ENCODE measurements around the gene LRP8. TPM values are rescaled to one million over a fixed set of nuclear protein-coding genes. Genes with fewer than 3 reads are reported as not detected.

LRP8 gene
- total RNA-seq, 1 experiment from 2014 or later = 56.3 TPM

DNA sequence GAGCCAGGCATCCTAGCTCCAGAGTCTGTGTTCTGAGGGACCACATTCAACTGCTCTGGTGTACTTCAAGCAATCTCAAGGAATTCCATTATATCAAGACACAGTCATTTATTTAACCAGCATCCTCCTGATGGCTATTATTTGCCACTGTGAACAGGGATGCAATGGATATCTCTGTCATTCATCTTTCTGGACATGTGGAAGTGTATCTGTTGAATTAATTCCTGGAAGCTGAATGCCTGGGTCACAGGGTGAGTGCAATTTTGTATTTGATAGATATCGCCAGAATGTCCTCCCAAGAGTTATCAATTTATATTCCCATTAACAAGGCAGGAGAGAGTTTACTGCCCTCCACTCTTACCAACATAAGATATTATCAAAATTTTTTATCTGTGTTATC is 24.7 kb upstream of the LRP8 start:
- POLR2A ChIA-PET = no interaction called here

More for the DNA sequence above, 24.7 kb upstream of the LRP8 start:
- intact Hi-C loops (cut with micrococcal nuclease) = no loop called here
- H3K36me3 ChIP-seq (ENCODE audit: control insufficient read depth in 1 of 2, insufficient read depth in 2 of 2, low read length in 2 of 2) = no peaks in the 10 kb centered on the region
- no peaks in the 10 kb centered on the region for H4K20me1 ChIP-seq (ENCODE audit: insufficient read depth)
- TF ChIP-seq RAD21 (IDR thresholded peaks at IDR 0.05; ENCODE audit: low read depth) = no peak
- no peak for TF ChIP-seq ZNF274 (IDR thresholded peaks at IDR 0.05; ENCODE audit: low read depth, low read length)
- TF ChIP-seq SIN3A (IDR thresholded peaks at IDR 0.05; ENCODE audit: low read depth) = no peak
- TF ChIP-seq, protein P1, sequence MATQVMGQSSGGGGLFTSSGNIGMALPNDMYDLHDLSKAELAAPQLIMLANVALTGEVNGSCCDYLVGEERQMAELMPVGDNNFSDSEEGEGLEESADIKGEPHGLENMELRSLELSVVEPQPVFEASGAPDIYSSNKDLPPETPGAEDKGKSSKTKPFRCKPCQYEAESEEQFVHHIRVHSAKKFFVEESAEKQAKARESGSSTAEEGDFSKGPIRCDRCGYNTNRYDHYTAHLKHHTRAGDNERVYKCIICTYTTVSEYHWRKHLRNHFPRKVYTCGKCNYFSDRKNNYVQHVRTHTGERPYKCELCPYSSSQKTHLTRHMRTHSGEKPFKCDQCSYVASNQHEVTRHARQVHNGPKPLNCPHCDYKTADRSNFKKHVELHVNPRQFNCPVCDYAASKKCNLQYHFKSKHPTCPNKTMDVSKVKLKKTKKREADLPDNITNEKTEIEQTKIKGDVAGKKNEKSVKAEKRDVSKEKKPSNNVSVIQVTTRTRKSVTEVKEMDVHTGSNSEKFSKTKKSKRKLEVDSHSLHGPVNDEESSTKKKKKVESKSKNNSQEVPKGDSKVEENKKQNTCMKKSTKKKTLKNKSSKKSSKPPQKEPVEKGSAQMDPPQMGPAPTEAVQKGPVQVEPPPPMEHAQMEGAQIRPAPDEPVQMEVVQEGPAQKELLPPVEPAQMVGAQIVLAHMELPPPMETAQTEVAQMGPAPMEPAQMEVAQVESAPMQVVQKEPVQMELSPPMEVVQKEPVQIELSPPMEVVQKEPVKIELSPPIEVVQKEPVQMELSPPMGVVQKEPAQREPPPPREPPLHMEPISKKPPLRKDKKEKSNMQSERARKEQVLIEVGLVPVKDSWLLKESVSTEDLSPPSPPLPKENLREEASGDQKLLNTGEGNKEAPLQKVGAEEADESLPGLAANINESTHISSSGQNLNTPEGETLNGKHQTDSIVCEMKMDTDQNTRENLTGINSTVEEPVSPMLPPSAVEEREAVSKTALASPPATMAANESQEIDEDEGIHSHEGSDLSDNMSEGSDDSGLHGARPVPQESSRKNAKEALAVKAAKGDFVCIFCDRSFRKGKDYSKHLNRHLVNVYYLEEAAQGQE (IDR thresholded peaks at IDR 0.05; ENCODE audit: low read depth) = no peak
- TF ChIP-seq, protein P2, sequence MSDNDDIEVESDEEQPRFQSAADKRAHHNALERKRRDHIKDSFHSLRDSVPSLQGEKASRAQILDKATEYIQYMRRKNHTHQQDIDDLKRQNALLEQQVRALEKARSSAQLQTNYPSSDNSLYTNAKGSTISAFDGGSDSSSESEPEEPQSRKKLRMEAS (IDR thresholded peaks at IDR 0.05) = no peak
- H3K4me3 ChIP-seq (replicated peaks in 1 of 2; ENCODE audit: low read depth in 1 of 2, low read length in 2 of 2) = no peak overlapping the region
- CTCF ChIA-PET = no interaction called here
- RAD21 ChIA-PET (ENCODE audit: low non-redundant PET in 1 of 2, low total read pairs in 2 of 2, uncharacterized antibody in 2 of 2, unreplicated experiment in 2 of 2) = no interaction called here
- H3K79me2 ChIP-seq (ENCODE audit: insufficient read depth, low read length) = no peaks in the 10 kb centered on the region
- no peak overlapping the region for H3K9ac ChIP-seq (ENCODE audit: low read length)
- no TSS peak for BruUV-seq (replicated peaks)
- H3K9me2 ChIP-seq (ENCODE audit: insufficient read depth) = no peaks in the 10 kb centered on the region
- DNase-seq (ENCODE audit: low read depth, low spot score) (no peak), ATAC-seq (no peak)
- no peak overlapping the region for H3K27ac ChIP-seq (ENCODE audit: low read depth, low read length)
- H2AFZ ChIP-seq (ENCODE audit: low read depth, low read length, poor library complexity, severe bottlenecking) = no peak overlapping the region
- no peaks in the 10 kb centered on the region for H3K27me3 ChIP-seq (ENCODE audit: insufficient read depth, low read length)
- peaks cover 0 to 12% of the 10 kb centered on the region in 2 experiments; a peak in 2 of 4 replicates for H3K4me1 ChIP-seq (ENCODE audit: control insufficient read depth in 1 of 2, insufficient read depth in 2 of 2, low read length in 2 of 2)
- no peaks in the 10 kb centered on the region for H3K9me3 ChIP-seq (ENCODE audit: control insufficient read depth in 1 of 2, insufficient read depth in 1 of 2, low read depth in 1 of 2, low read length in 2 of 2)
- no peak overlapping the region for H3K4me2 ChIP-seq (ENCODE audit: low read length)
